K562 (cell line): ENCODE measurements around the gene SEBOX. TPM values are rescaled to one million over a fixed set of nuclear protein-coding genes. Genes with fewer than 3 reads are reported as not detected.

Experiments
- BRCA1 ChIP-seq, 2 experiments: fragments of 450-650 bp in 1 of 2; sonication (generic) in 1 of 2; formaldehyde crosslinking in 1 of 2; IDR thresholded peaks; 2 replicates each; pipeline versions ENCODE4 v1.5.0 to v1.6.1; 2017 to 2020; ENCODE audit warnings: mild to moderate bottlenecking in 1 of 2, missing genetic modification reagents in 1 of 2
- HDGF ChIP-seq: fragments of 450-650 bp; IDR thresholded peaks from 2 replicates; pipeline ENCODE4 v1.6.1; 2016
- TCFL5 ChIP-seq: fragments of 250-450 bp; sonication (Bioruptor Pico); conservative IDR thresholded peaks from 2 replicates; pipeline ENCODE4 v1.6.1; 2021; ENCODE audit warnings: mild to moderate bottlenecking, moderate library complexity, matching md5 sums
- TEAD2 ChIP-seq: fragments of 450-650 bp; IDR thresholded peaks from 2 replicates; pipeline ENCODE4 v1.6.1; 2016; ENCODE audit warnings: missing genetic modification characterization, control low read depth, missing compliant biosample characterization
- U2AF1 ChIP-seq: fragments of 200-400 bp; formaldehyde crosslinking; optimal IDR thresholded peaks from 2 replicates; pipeline ENCODE3; 2017; ENCODE audit warnings: mild to moderate bottlenecking, low read depth, low read length, moderate library complexity
- ZNF184 ChIP-seq: sonication (generic); formaldehyde crosslinking; IDR thresholded peaks from 2 replicates; pipeline ENCODE4 v1.5.0; 2020; ENCODE audit warnings: missing genetic modification reagents
- polyA plus RNA-seq, 8 experiments: library from polyadenylated mRNA; depleted of rRNA in 4 of 8; stranded (reverse) in 5 of 8; unstranded in 3 of 8; fragments of >200 nt; fragmentation: Nextera tagmentation in 2 of 8; fragmentation: Illumina TruSeq in 1 of 8; extraction: Ambion mirVana in 2 of 8; extraction: Trizol in 1 of 8; gene quantifications; 2 replicates each; pipeline versions ENCODE4 v1.2.1 to v1.2.3, GENCODE V29; 2011 to 2014; ENCODE audit warnings: inconsistent platforms in 1 of 8, missing spikeins in 1 of 8
- total RNA-seq, 7 experiments: library from RNA; depleted of rRNA in 6 of 7; stranded (reverse); fragments of >200 nt in 6 of 7; fragmentation: Illumina TruSeq in 2 of 7; extraction: Trizol in 2 of 7; gene quantifications; 2 replicates each; pipeline versions ENCODE4 v1.2.1 to v1.2.3, GENCODE V29; 2011 to 2021; ENCODE audit warnings: low replicate concordance in 1 of 7
- TF ChIP-seq, protein P1 (sequence below): sonication (generic); formaldehyde crosslinking; IDR thresholded peaks from 2 replicates; pipeline ENCODE4 v1.8.1; 2023; ENCODE audit warnings: mild to moderate bottlenecking, missing genetic modification reagents
- TF ChIP-seq, protein P2 (sequence below), 2 experiments: fragments of 450-650 bp; IDR thresholded peaks; 2 replicates each; pipeline ENCODE4 v1.6.1; 2016; ENCODE audit warnings: mild to moderate bottlenecking in 2 of 2, borderline replicate concordance in 1 of 2, low read depth in 1 of 2, moderate library complexity in 1 of 2
- TF ChIP-seq, protein P3 (sequence below): sonication (generic); formaldehyde crosslinking; IDR thresholded peaks from 2 replicates; pipeline ENCODE4 v1.8.0; 2022; ENCODE audit warnings: mild to moderate bottlenecking, low read depth, missing genetic modification reagents
- TF ChIP-seq, protein P4 (sequence below): sonication (generic); formaldehyde crosslinking; IDR thresholded peaks from 2 replicates; pipeline ENCODE4 v1.8.1; 2022; ENCODE audit warnings: missing genetic modification reagents

The SEBOX gene
- total and polyA plus RNA-seq, 9 of the 15 experiments (the other 6 are each of a cell fraction or from before 2014, with no cell fraction given) = not detected

DNA sequence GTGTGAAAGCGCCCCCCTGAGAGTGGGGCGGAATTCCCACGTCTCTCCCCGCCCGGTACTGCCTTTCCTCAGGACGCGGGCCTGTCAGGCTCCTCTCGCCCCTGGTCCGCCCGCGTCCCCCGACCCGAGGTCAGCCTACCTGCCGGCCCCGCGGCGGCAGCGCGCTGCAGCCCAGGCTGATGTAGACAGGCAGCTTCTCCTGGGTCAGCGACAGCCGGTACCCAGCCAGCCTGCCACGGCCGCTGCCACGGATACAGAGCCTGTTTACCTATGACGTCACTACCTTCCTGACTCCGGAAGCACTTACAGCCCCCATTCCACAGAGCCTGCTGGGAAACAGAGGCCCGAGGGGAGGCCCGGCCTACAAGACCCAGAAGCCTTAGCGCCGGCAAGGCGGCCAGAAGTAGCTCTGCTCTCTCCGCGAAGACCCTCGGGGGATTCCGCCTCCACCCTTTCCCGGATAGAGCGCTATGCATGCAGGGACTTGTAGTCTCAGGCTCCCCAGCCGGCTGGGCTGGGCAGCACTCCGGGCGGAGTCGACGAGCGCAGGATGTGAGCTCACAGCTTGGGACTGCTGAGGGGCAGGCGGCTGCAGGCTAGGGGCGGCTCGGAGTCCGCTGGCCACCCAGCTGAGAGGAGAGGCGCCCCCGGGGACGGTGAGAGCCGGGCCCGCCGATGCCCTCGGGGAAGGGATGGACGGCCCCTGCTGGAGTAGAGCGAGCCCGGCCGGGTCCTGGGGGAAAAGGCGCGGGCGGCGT lies 29.6 kb downstream of the SEBOX start, which contains the start of the genes IFT20 and TNFAIP1 (continued):
- no peak for TF ChIP-seq HDGF
- TF ChIP-seq TCFL5 = no peak
- TF ChIP-seq BRCA1 (IDR thresholded peaks at IDR 0.05) = no peak
- no peak for TF ChIP-seq BRCA1 (CRISPR knock-in tag; IDR thresholded peaks at IDR 0.05)
- TF ChIP-seq, protein P1, sequence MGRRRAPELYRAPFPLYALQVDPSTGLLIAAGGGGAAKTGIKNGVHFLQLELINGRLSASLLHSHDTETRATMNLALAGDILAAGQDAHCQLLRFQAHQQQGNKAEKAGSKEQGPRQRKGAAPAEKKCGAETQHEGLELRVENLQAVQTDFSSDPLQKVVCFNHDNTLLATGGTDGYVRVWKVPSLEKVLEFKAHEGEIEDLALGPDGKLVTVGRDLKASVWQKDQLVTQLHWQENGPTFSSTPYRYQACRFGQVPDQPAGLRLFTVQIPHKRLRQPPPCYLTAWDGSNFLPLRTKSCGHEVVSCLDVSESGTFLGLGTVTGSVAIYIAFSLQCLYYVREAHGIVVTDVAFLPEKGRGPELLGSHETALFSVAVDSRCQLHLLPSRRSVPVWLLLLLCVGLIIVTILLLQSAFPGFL (CRISPR knock-in tag) = no peak
- TF ChIP-seq, protein P2, sequence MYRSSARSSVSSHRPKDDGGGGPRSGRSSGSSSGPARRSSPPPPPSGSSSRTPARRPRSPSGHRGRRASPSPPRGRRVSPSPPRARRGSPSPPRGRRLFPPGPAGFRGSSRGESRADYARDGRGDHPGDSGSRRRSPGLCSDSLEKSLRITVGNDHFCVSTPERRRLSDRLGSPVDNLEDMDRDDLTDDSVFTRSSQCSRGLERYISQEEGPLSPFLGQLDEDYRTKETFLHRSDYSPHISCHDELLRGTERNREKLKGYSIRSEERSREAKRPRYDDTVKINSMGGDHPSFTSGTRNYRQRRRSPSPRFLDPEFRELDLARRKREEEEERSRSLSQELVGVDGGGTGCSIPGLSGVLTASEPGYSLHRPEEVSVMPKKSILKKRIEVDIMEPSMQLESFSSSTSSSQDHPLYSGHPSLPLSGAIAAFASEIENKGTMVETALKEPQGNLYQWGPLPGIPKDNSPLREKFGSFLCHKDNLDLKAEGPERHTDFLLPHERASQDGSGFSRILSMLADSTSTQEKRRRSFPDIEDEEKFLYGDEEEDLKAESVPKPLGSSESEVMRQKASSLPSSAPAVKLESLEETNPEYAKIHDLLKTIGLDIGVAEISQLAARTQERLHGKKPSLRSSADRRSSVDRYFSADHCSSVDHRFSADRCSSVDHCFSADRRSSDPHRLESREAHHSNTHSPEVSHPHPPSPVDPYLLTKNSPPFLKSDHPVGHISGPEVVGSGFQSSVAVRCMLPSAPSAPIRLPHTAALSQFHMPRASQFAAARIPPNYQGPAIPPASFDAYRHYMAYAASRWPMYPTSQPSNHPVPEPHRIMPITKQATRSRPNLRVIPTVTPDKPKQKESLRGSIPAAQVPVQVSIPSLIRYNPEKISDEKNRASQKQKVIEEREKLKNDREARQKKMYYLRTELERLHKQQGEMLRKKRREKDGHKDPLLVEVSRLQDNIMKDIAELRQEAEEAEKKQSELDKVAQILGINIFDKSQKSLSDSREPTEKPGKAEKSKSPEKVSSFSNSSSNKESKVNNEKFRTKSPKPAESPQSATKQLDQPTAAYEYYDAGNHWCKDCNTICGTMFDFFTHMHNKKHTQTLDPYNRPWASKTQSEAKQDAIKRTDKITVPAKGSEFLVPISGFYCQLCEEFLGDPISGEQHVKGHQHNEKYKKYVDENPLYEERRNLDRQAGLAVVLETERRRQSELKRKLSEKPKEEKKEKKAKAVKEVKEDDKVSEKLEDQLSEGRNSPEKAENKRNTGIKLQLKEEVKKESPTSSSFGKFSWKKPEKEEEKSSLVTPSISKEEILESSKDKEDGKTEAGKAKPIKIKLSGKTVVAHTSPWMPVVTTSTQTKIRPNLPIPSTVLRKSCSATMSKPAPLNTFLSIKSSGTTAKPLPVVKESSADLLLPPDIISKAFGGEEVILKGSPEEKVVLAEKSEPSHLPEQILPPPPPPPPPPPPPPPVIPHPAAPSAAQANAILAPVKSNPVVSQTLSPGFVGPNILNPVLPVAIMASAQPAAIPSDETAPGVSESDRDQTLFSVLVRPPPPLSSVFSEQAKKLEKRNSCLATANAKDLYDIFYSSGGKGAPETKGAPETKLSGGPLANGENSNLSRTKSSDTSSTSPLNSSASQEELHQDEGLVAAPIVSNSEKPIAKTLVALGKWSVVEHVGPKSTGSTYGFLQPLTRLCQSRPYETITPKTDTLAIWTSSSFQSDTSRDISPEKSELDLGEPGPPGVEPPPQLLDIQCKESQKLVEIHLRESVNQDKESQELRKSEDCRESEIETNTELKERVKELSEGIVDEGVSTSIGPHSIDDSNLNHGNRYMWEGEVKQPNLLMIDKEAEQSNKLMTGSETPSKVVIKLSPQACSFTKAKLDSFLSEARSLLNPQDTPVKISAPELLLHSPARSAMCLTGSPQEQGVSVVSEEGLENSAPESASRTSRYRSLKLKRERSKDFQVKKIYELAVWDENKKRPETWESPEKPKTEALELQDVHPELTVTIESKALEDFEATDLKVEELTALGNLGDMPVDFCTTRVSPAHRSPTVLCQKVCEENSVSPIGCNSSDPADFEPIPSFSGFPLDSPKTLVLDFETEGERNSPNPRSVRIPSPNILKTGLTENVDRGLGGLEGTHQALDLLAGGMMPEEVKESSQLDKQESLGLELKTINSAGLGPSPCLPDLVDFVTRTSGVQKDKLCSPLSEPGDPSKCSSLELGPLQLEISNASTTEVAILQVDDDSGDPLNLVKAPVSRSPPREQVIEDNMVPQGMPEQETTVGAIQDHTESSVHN (IDR thresholded peaks at IDR 0.05; ENCODE audit: borderline replicate concordance in 1 of 2, low read depth in 1 of 2) = no peak
- no peak for TF ChIP-seq ZNF184 (CRISPR knock-in tag)
- TF ChIP-seq U2AF1 = no peak
- no peak for TF ChIP-seq TEAD2 (tag)
- TF ChIP-seq, protein P3, sequence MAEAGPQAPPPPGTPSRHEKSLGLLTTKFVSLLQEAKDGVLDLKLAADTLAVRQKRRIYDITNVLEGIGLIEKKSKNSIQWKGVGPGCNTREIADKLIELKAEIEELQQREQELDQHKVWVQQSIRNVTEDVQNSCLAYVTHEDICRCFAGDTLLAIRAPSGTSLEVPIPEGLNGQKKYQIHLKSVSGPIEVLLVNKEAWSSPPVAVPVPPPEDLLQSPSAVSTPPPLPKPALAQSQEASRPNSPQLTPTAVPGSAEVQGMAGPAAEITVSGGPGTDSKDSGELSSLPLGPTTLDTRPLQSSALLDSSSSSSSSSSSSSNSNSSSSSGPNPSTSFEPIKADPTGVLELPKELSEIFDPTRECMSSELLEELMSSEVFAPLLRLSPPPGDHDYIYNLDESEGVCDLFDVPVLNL (CRISPR knock-in tag) = no peak
- TF ChIP-seq, protein P4, sequence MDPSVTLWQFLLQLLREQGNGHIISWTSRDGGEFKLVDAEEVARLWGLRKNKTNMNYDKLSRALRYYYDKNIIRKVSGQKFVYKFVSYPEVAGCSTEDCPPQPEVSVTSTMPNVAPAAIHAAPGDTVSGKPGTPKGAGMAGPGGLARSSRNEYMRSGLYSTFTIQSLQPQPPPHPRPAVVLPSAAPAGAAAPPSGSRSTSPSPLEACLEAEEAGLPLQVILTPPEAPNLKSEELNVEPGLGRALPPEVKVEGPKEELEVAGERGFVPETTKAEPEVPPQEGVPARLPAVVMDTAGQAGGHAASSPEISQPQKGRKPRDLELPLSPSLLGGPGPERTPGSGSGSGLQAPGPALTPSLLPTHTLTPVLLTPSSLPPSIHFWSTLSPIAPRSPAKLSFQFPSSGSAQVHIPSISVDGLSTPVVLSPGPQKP (CRISPR knock-in tag) = no peak
